HL-60 (cell line): Measurements from ENCODE around the gene RPUSD3.

ENCODE experiments used
- DNase-seq, 2 experiments: peaks; one replicate each; pipeline ENCODE4 v3.0.0-alpha.2; 2010 to 2020; ENCODE audit warnings: low read depth in 1 of 2, low spot score in 1 of 2
- H3K27ac ChIP-seq: fragments of 250-450 bp; sonication (Bioruptor Pico); replicated peaks from 2 replicates; pipeline ENCODE4 v1.5.1; 2020; ENCODE audit warnings: mild to moderate bottlenecking, moderate library complexity
- H3K27me3 ChIP-seq: fragments of 250-450 bp; sonication (Bioruptor Pico); 2 replicates; pipeline ENCODE4 v1.5.1; 2021; ENCODE audit warnings: mild to moderate bottlenecking, moderate library complexity; ENCODE audit not compliant: insufficient read depth, poor library complexity, severe bottlenecking
- H3K4me3 ChIP-seq: replicated peaks from 2 replicates; pipeline ENCODE4 v1.5.1; 2011; ENCODE audit warnings: mild to moderate bottlenecking, control low read depth, low read length; ENCODE audit not compliant: insufficient read depth
- CTCF ChIP-seq: IDR thresholded peaks from one replicate; pipeline ENCODE4 v1.5.1; 2011; ENCODE audit warnings: low read length, control low read depth, inconsistent platforms; ENCODE audit not compliant: insufficient read depth
- GABPA ChIP-seq: IDR thresholded peaks from 2 replicates; pipeline ENCODE4 v1.6.1; 2012; ENCODE audit warnings: low read depth
- POLR2AphosphoS5 ChIP-seq: IDR thresholded peaks from 2 replicates; pipeline ENCODE4 v1.6.1; 2012; ENCODE audit warnings: low read depth
- REST ChIP-seq: IDR thresholded peaks from 2 replicates; pipeline ENCODE4 v1.6.1; 2012; ENCODE audit warnings: low read depth; ENCODE audit not compliant: insufficient replicate concordance
- SPI1 ChIP-seq: IDR thresholded peaks from 2 replicates; pipeline ENCODE4 v1.6.1; 2012; ENCODE audit warnings: low read depth, mild to moderate bottlenecking, borderline replicate concordance

The RPUSD3 gene

GRCh38 chr3:9808345-9809037, 35.3 kb downstream of the RPUSD3 start:
- Histone ChIP-seq H3K4me3 (no peak overlapping the region), H3K27me3 (no peaks in the 10 kb centered on the region), H3K27ac (peak overlapping the region; percentile 84; the same call in 1 of the 2 replicates)
- DNase-seq: peak in 1 of 2 experiments; percentile 69
- TF ChIP-seq CTCF (peak; percentile 21), REST (no peak), SPI1 (no peak), POLR2AphosphoS5 (peak; percentile 52; the same call in 1 of the 2 replicates), GABPA (no peak)

GRCh38 chr3:9807981-9808344, 35.8 kb downstream of the RPUSD3 start:
- no peak for TF ChIP-seq SPI1
- no peak for TF ChIP-seq GABPA
- no peak for TF ChIP-seq CTCF
- TF ChIP-seq REST: no peak
- no peak for TF ChIP-seq POLR2AphosphoS5
- no peak overlapping the region for H3K27ac ChIP-seq
- no peak for DNase-seq

GRCh38 chr3:9806688-9807589, 36.9 kb downstream of the RPUSD3 start:
- no peak for DNase-seq
- no peak overlapping the region for H3K4me3 ChIP-seq
- H3K27ac ChIP-seq: no peak overlapping the region
- no peaks in the 10 kb centered on the region for H3K27me3 ChIP-seq
- TF ChIP-seq CTCF (no peak), GABPA (no peak), POLR2AphosphoS5 (no peak), REST (no peak), SPI1 (no peak)

More at GRCh38 chr3:9807981-9808344, 35.8 kb downstream of the RPUSD3 start:
- Histone ChIP-seq H3K4me3 (no peak overlapping the region), H3K27me3 (no peaks in the 10 kb centered on the region)
